NT2/D1 (cell line): ENCODE data around the gene RICTOR.
"Not testable (repeated sequence)": the region's sequence is repeated elsewhere in the genome, so short reads cannot be mapped to it uniquely, and the experiment has no call there.

Experiments used
- DNase-seq: peaks from one replicate; pipeline ENCODE4 v3.0.0-alpha.2; 2011; ENCODE audit warnings: low read depth, low spot score
- H3K27me3 ChIP-seq: 2 replicates; pipeline ENCODE4 v1.6.0; 2011; ENCODE audit warnings: mild to moderate bottlenecking; ENCODE audit not compliant: insufficient read length, insufficient read depth
- H3K36me3 ChIP-seq: 2 replicates; pipeline ENCODE4 v1.6.1; 2011; ENCODE audit warnings: mild to moderate bottlenecking, low read length, mixed read lengths; ENCODE audit not compliant: insufficient read depth, insufficient read length
- H3K4me1 ChIP-seq: 2 replicates; pipeline ENCODE4 v1.5.1; 2011; ENCODE audit not compliant: insufficient read depth, insufficient read length
- H3K4me3 ChIP-seq: 2 replicates; pipeline ENCODE4 v1.5.1; 2011; ENCODE audit warnings: low read depth; ENCODE audit not compliant: insufficient read length
- H3K9ac ChIP-seq: 2 replicates; pipeline ENCODE4 v1.6.0; 2011; ENCODE audit warnings: low read depth; ENCODE audit not compliant: insufficient read length
- H3K9me3 ChIP-seq: 2 replicates; pipeline ENCODE4 v1.5.1; 2011; ENCODE audit warnings: mild to moderate bottlenecking, low read length; ENCODE audit not compliant: insufficient read depth
- SUZ12 ChIP-seq: IDR thresholded peaks from 2 replicates; pipeline ENCODE4 v1.6.1; 2011; ENCODE audit not compliant: insufficient read length, insufficient read depth; ENCODE audit errors: extremely low read depth
- YY1 ChIP-seq: IDR thresholded peaks from 2 replicates; pipeline ENCODE4 v1.6.1; 2011; ENCODE audit not compliant: insufficient read length, insufficient read depth
- ZNF274 ChIP-seq: IDR thresholded peaks from 2 replicates; pipeline ENCODE4 v1.6.1; 2011; ENCODE audit warnings: mild to moderate bottlenecking, low read depth, low read length

The RICTOR gene

DNA sequence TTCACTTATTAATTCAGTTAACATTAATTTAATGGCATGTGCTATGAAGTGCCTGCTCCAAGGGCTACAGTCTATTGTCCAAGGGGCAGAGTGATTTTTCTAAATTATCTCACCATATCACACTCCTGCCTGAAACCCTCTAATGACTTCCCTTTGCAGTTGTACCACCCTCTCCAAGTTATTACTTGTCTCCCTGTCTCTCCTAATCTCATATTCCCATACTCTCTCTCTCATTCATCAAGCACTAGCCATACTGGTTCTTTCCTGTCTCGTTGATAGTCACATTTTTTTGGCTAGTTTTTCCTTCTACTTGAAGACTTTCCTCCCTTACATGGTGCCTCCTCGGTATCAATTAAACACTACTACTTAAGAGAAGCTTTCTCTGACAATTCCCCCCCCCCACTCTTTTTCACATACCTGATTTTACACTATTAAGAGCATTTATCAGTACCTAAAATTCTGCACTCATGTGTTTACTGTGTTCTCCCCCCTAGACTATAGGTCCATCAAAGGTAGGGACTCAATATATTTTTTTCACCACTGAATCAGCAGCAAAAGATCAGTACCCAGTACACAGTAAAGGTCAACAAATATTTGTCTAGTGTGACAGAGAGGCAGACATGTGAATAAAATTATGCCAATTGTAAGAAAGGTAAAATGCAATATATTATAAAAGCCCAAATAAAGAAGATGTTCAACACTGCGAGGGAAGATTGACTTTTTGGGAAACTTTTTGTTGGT lies 19.0 kb downstream of the RICTOR start:
- Histone ChIP-seq H3K36me3 (no peaks in the 10 kb centered on the region), H3K9me3 (no peaks in the 10 kb centered on the region), H3K4me1 (no peaks in the 10 kb centered on the region), H3K9ac (no peak overlapping the region), H3K4me3 (no peak overlapping the region), H3K27me3 (no peaks in the 10 kb centered on the region)
- TF ChIP-seq ZNF274: no peak
- no peak for TF ChIP-seq SUZ12
- no peak for TF ChIP-seq YY1
- no peak for DNase-seq

DNA sequence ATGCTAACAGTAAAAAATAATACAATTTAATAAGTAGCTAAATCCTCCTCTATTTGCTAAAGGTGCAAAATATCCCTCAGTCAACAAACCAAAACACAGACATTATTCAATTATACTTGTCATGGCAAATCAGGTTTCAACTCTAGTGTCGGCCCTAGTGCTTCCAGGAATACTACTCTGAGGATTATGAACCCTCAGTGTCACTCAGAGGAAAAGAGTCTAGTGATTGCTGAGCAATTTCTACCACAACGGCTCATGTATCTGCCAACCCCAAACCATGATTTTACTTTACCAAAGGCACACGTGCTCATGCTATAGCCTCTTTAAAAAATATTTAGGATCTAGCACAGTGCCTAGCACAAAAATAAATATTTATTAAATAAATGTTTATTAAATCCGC lies 21.0 kb downstream of the RICTOR start:
- no peak overlapping the region for H3K9ac ChIP-seq
- no peaks in the 10 kb centered on the region for H3K4me1 ChIP-seq
- no peaks in the 10 kb centered on the region for H3K36me3 ChIP-seq
- no peak overlapping the region for H3K4me3 ChIP-seq
- no peaks in the 10 kb centered on the region for H3K27me3 ChIP-seq
- DNase-seq: no peak
- H3K9me3 ChIP-seq: no peaks in the 10 kb centered on the region
- TF ChIP-seq ZNF274: no peak
- TF ChIP-seq YY1: no peak
- no peak for TF ChIP-seq SUZ12

DNA sequence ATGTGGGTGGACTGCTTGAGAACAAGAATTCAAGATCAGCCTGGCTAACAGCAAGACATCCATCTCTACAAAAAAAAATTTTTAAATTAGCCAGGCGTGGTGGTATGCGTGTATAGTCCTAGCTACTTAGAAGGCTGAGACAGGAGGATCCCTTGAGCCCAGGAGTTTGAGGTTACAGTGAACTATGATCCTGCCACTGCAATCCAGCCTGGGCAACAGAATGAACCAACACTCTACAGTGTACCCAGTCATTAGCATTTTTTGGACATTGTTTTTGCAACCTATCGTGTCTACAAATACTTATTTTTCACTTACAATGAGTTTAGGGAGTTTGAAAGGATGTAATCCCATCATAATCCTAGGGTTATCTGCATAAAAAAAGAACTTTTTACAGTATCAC lies 22.1 kb downstream of the RICTOR start:
- DNase-seq: no peak
- TF ChIP-seq SUZ12: no peak
- TF ChIP-seq YY1: no peak
- TF ChIP-seq ZNF274: no peak
- Histone ChIP-seq H3K4me1 (no peaks in the 10 kb centered on the region), H3K27me3 (no peaks in the 10 kb centered on the region), H3K9ac (no peak overlapping the region), H3K36me3 (no peaks in the 10 kb centered on the region), H3K9me3 (no peaks in the 10 kb centered on the region), H3K4me3 (no peak overlapping the region)

DNA sequence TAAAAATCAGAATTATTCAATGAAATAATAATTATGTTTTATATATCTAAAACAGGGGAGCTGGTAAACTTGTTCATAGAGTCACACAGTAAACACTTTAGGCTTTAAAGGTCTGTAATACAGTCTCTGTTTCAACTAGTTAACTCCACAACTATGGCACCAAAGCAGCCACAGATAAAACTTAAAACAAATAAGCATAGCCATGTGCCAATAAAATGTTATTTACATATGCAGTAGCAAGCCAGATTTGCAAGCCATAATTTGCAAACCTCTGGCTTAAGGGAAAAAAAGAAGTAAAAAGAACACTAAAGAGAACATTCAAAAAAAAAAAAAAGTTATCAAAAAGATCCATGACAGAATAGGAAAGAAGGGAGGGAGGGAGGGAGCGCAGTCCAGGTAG lies 24.9 kb downstream of the RICTOR start:
- no peak overlapping the region for H3K9ac ChIP-seq
- H3K9me3 ChIP-seq: no peaks in the 10 kb centered on the region
- H3K4me1 ChIP-seq: no peaks in the 10 kb centered on the region
- no peaks in the 10 kb centered on the region for H3K27me3 ChIP-seq
- no peak for DNase-seq
- H3K4me3 ChIP-seq: no peak overlapping the region
- no peak for TF ChIP-seq ZNF274
- TF ChIP-seq YY1: no peak
- no peak for TF ChIP-seq SUZ12
- H3K36me3 ChIP-seq: no peaks in the 10 kb centered on the region

DNA sequence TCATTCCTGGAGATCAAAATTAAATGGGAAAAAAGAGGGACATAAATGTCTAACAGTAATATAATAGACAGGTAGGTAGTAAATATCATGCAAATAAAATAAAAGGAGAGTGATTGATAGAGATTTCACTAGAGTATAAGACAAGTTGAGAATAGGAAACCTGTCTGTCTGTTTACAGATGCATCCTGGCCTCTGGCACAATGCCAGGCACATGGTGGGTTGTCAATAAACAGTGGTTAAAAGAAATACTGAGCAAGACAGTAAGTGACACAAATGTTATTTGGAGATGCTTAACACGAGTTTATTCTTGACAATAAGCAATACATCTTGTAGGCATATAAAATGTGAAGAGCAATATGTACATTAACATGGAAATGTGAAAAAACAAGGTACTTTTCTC lies 33.3 kb downstream of the RICTOR start:
- Histone ChIP-seq H3K4me3 (no peak overlapping the region), H3K4me1 (no peaks in the 10 kb centered on the region), H3K36me3 (no peaks in the 10 kb centered on the region), H3K27me3 (no peaks in the 10 kb centered on the region), H3K9ac (no peak overlapping the region), H3K9me3 (no peaks in the 10 kb centered on the region)
- TF ChIP-seq YY1: no peak
- no peak for TF ChIP-seq ZNF274
- TF ChIP-seq SUZ12: no peak
- no peak for DNase-seq

DNA sequence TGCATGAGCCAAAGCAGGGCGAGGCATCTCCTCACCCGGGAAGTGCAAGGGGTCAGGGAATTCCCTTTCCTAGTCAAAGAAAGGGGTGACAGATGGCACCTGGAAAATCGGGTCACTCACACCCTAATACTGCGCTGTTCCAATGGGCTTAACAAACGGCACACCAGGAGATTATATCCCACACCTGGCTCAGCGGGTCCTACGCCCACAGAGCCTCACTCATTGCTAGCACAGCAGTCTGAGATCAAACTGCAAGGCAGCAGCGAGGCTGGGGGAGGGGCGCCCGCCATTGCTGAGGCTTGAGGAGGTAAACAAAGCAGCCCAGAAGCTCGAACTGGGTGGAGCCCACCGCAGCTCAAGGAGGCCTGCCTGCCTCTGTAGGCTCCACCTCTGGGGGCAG lies 39.7 kb downstream of the RICTOR start:
- H3K9me3 ChIP-seq, H3K4me3 ChIP-seq, H3K4me1 ChIP-seq, H3K9ac ChIP-seq, H3K27me3 ChIP-seq, DNase-seq, H3K36me3 ChIP-seq: not testable (repeated sequence)

DNA sequence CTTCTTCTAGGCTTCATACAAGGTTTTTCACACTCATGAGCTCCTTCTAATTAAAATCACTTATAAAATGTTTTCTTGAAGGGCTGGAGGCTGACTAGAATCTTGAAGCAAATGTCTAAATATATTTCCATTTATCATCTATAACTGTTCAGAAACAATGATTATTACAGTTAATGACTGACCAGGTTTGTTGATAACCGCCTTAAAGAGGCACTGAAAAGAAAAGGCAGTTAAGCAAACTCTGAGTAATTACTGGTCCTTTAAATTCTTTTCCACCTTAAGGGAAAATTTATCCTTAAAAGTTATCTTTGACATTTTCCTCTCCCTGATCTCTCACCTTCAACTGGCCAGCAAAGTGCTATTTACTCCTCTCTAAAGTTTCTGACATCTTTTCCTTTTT lies 43.2 kb downstream of the RICTOR start:
- TF ChIP-seq SUZ12 (no peak), YY1 (no peak), ZNF274 (no peak)
- H3K9ac ChIP-seq: no peak overlapping the region
- no peaks in the 10 kb centered on the region for H3K4me1 ChIP-seq
- DNase-seq: no peak
- H3K36me3 ChIP-seq: no peaks in the 10 kb centered on the region
- H3K9me3 ChIP-seq: peaks cover 17% of the 10 kb centered on the region; the same call in 1 of the 2 replicates
- no peaks in the 10 kb centered on the region for H3K27me3 ChIP-seq
- no peak overlapping the region for H3K4me3 ChIP-seq
